Peyer's patch (tissue), 4 donors: Measurements from ENCODE around the gene ASNS.

Experiments used
- CTCF ChIP-seq, 6 experiments: fragments of 450-650 bp in 4 of 6; fragments of 200-600 bp in 2 of 6; sonication (generic) in 1 of 6; IDR thresholded peaks; one replicate each; pipeline ENCODE4 v1.5.1; 2017 to 2019; ENCODE audit warnings: antibody characterized with exemption in 6 of 6, mild to moderate bottlenecking in 3 of 6, moderate library complexity in 1 of 6
- POLR2A ChIP-seq, 2 donors: fragments of 450-650 bp; IDR thresholded peaks; one replicate each; pipeline ENCODE4 v1.5.1; 2017; ENCODE audit warnings: antibody characterized with exemption in 2 of 2, mild to moderate bottlenecking in 2 of 2, moderate library complexity in 2 of 2

- no peak for TF ChIP-seq POLR2A (IDR thresholded peaks at IDR 0.05)
- no peak for TF ChIP-seq CTCF (IDR thresholded peaks at IDR 0.05)
Measured at GRCh38 chr7:97858221-97858620, 14.0 kb downstream of the ASNS start.
